8988T (cell line): ENCODE data around the gene PRELID2.
"Not testable (repeated sequence)": the region's sequence is repeated elsewhere in the genome, so short reads cannot be mapped to it uniquely, and the experiment has no call there.

Source experiments
- DNase-seq: peaks from one replicate; pipeline ENCODE4 v3.0.0; 2011

Gene PRELID2

GRCh38 chr5:145834917-145835847 lies at the start of gene PRELID2:
Gene PRELID2 (minus strand): TSS chr5:145835342. CDS start chr5:145835251, 91 bp downstream.
- peak; percentile 52 for DNase-seq

DNA sequence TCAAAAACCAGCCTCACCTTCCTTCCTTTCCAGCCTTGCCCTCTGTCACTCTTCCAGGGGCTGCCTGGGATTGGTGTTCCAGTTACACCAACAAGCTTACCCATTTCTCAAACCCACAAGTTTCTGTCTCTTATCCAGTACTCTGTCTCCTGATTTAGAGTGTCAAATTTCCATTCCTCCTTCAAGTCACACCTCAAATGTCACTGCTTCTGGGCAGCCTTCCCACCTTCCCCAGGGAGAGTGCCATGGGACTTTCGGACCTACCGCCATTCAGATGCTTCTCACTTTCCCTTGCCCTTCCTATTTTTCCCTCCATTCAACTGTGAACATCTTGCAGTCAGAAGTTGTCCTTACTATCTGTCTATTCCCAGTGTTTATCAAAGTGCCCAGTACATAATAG lies 39.6 kb upstream of the PRELID2 start:
- DNase-seq: no peak

GRCh38 chr5:145872914-145873313 lies 37.8 kb upstream of the PRELID2 start, which contains the start of gene GRXCR2:
Gene GRXCR2 (minus strand): TSS chr5:145873014. CDS start chr5:145872968, 46 bp downstream.
- no peak for DNase-seq

DNA sequence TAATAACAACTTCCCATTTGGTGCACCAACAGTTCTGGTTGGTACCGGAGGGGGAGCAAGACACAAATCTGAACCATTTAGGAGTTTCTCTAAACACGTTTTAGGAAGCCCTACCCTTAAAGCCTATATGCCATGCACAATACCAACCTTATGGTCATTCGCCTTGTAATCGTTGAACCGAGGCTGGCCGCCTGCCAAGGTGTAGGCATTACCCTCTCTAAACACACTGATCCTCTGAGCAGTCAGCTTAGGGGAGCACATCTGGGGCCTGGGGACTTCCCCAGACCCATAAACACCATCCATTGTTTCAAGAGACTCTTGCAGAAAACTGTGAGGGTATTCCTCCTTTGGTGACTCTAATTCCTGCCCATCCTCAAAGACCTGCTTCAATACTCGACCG lies 37.3 kb upstream of the PRELID2 start:
- no peak for DNase-seq

- DNase-seq: no peak
These were observed 34.6 kb upstream of the PRELID2 start for GRCh38 chr5:145869753-145870152.

DNA sequence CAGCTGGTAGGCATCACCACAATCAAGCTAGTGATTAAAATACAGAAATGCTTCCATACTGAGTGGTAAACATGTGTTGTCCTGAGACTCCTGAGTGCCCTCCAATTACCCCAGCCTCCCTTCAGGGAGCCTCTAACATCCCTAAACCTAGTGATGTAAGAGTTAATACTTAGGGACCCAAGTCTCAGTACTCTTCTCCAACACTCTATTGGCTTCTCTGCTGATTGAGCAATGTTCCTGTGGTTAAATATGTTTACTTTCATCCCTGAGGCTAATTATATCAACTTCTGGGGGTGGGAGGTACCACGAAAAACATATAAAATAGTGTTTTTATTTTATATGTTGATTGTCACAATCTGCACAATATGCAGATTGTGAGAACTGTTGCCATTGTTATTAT lies 32.7 kb upstream of the PRELID2 start:
- DNase-seq: no peak

DNA sequence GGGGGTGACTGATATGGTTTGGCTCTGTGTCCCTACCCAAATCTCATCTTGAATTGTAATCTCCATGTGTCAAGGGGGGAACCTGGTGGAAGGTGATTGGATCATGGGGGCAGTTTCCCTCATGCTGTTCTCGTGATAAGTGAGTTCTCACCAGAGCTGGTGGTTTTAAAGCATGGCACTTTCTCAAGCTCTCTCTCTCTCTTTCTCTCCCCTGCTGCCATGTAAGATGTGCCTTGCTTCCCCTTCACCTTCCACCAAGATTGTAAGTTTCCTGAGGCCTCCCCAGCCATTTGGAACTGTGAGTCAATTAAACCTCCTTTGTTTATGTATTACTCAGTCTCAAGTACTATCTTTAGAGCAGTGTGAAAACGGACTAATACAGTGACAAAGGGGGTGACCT lies 29.3 kb upstream of the PRELID2 start:
- not testable (repeated sequence) for DNase-seq

DNA sequence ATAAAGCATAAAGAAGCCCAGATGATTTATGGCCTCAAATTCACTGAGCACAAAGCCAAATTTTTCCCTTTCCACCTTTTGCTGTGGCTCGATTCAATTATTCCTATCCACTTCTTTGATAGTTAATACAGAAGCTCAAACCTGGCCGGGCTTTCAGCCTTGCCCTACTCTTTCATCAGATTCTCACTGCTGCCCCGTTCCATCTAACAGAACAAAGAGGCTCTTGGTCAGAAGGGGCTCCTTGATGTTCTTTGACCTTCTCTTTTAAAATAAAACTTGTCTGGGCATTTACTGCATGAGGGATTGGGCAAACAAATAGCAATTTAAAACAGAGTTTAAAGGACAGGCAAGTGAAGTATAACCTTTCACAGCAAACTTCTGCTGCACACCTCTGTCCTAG lies 27.9 kb upstream of the PRELID2 start:
- DNase-seq: no peak

GRCh38 chr5:145859897-145860296 lies 24.8 kb upstream of the PRELID2 start:
- DNase-seq: no peak

DNA sequence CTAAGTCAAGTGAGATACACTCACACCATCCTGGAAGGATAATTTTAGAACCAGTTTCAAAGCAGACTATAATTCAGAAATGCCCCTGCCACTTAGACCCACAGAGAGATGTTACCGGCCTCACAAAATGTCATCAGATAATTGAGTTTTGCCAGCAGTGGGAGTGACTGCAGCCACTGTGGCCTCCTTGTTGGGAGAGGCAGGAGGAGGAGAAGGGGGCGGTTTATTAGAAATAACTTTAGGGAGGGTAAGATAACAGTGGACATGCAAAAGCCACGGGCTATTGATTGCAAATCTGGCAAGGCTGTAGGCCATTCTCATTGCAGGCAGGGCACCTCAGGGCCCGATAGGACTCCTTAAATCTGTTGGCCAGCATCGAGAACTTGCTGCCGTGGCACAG lies 24.3 kb upstream of the PRELID2 start:
- no peak for DNase-seq

DNA sequence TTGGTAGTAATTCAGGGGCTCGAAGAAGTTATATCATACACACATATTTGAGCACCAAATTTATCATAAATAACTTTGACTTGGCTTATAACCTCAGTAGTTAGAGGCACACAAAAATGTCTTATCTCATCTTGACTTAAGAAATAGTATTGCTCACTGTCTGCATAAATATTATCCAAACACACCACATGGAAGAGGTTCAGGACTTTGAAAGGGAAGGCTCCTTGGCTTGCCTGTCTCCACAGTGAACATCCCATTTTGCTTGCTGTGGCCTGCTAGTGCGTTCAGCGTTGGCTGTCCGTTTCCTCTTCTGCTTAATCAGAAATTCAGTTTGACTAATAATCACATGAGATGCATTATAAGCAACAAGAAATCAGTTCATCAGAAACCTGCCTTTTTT lies 23.8 kb upstream of the PRELID2 start:
- DNase-seq: no peak

- DNase-seq: no peak
These were observed 21.2 kb upstream of the PRELID2 start for GRCh38 chr5:145856285-145856818.

GRCh38 chr5:145855763-145856267 lies 20.7 kb upstream of the PRELID2 start:
- DNase-seq: no peak

- no peak for DNase-seq
These were observed 19.6 kb upstream of the PRELID2 start for GRCh38 chr5:145854651-145855258.

GRCh38 chr5:145853781-145854376 lies 18.7 kb upstream of the PRELID2 start:
- DNase-seq: no peak

- DNase-seq: no peak
These were observed 17.8 kb upstream of the PRELID2 start for GRCh38 chr5:145852990-145853389.

DNA sequence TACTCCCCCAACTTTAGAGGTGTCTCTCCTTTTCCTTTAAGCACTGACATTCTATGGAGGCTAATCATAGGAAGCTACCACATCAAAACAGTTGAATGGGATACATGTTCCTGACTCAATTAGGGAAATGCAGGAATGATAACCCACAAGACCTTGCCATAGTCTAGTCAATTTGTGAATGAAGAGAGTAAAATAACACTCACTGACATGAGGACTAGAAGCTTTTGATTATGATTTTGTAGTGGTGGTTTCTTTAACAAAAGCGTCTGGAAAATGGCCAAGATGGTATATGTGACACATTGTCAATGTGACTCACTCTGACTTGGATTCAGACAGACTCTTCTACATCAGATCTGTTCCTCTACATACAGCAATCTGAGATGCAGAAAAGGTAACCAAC lies 13.7 kb upstream of the PRELID2 start:
- no peak for DNase-seq

GRCh38 chr5:145847499-145848497 lies 12.7 kb upstream of the PRELID2 start:
- no peak for DNase-seq

- no peak for DNase-seq
These were observed 10.9 kb upstream of the PRELID2 start for GRCh38 chr5:145846081-145846480.

DNA sequence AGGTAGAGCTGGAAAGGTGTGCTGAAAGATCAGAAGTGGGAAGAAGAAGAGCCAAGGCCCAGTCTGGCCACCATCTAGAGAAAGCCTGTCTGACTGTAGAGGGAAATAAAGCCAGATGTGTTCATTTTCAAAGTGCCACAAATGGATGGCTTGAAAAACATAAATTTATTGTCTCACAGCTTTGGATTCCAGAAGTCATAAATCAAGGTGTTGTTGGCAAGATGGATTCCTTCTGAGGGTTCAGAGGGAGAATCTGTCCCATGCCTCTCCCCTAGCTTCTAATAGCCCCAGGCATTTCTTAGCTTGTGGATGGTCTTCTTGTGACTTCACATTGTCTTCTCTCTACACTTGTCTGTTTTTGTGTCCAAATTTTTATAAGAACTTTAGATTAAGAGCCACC lies 6.2 kb upstream of the PRELID2 start:
- no peak for DNase-seq

- DNase-seq: no peak
These were observed 5.5 kb upstream of the PRELID2 start for GRCh38 chr5:145840458-145841132.
